ENCODE data around the gene PPFIBP2.
A peak's percentile ranks its signal among the peaks of the same experiment; 100 is the strongest.

The PPFIBP2 gene

GRCh38 chr11:7522546-7522945 is 8.7 kb downstream of the PPFIBP2 start:
- DNase-seq: no peak
- in situ Hi-C loops (cut with MboI; ENCODE audit: low pct_unique_long_range_greater_than_20kb, low sequenced_read_pairs): no loop called here

- DNase-seq: no peak
- in situ Hi-C loops (cut with MboI; ENCODE audit: low pct_unique_long_range_greater_than_20kb, low sequenced_read_pairs): no loop called here
These were observed 9.8 kb downstream of the PPFIBP2 start for GRCh38 chr11:7523416-7524210.

GRCh38 chr11:7524462-7525235 is 10.8 kb downstream of the PPFIBP2 start:
- DNase-seq: peak; percentile 90
- in situ Hi-C loops (cut with MboI; ENCODE audit: low pct_unique_long_range_greater_than_20kb, low sequenced_read_pairs): no loop called here

- in situ Hi-C loops (cut with MboI; ENCODE audit: low pct_unique_long_range_greater_than_20kb, low sequenced_read_pairs): no loop called here
- no peak for DNase-seq
These were observed 11.6 kb downstream of the PPFIBP2 start for GRCh38 chr11:7525424-7525823.

GRCh38 chr11:7527029-7527428 is 13.2 kb downstream of the PPFIBP2 start:
- in situ Hi-C loops (cut with MboI; ENCODE audit: low pct_unique_long_range_greater_than_20kb, low sequenced_read_pairs): no loop called here
- DNase-seq: no peak

- in situ Hi-C loops (cut with MboI; ENCODE audit: low pct_unique_long_range_greater_than_20kb, low sequenced_read_pairs): no loop called here
- DNase-seq: no peak
These were observed 14.8 kb downstream of the PPFIBP2 start for GRCh38 chr11:7528514-7529049.

GRCh38 chr11:7530013-7530640 is 16.3 kb downstream of the PPFIBP2 start:
- in situ Hi-C loops (cut with MboI; ENCODE audit: low pct_unique_long_range_greater_than_20kb, low sequenced_read_pairs): no loop called here
- no peak for DNase-seq

GRCh38 chr11:7531011-7531410 is 17.2 kb downstream of the PPFIBP2 start:
- in situ Hi-C loops (cut with MboI; ENCODE audit: low pct_unique_long_range_greater_than_20kb, low sequenced_read_pairs): no loop called here
- no peak for DNase-seq

GRCh38 chr11:7532405-7533145 is 18.8 kb downstream of the PPFIBP2 start:
- DNase-seq: no peak
- in situ Hi-C loops (cut with MboI; ENCODE audit: low pct_unique_long_range_greater_than_20kb, low sequenced_read_pairs): no loop called here

GRCh38 chr11:7533199-7534041 is 19.6 kb downstream of the PPFIBP2 start:
- in situ Hi-C loops (cut with MboI; ENCODE audit: low pct_unique_long_range_greater_than_20kb, low sequenced_read_pairs): no loop called here
- DNase-seq: no peak

- in situ Hi-C loops (cut with MboI; ENCODE audit: low pct_unique_long_range_greater_than_20kb, low sequenced_read_pairs): no loop called here
These were observed 20.2 kb downstream of the PPFIBP2 start for GRCh38 chr11:7534042-7534378.

GRCh38 chr11:7536100-7536499 is 22.3 kb downstream of the PPFIBP2 start:
- peak; percentile 46 for DNase-seq
- in situ Hi-C loops (cut with MboI; ENCODE audit: low pct_unique_long_range_greater_than_20kb, low sequenced_read_pairs): no loop called here

More at GRCh38 chr11:7534042-7534378, 20.2 kb downstream of the PPFIBP2 start:
- DNase-seq: no peak

- in situ Hi-C loops (cut with MboI; ENCODE audit: low pct_unique_long_range_greater_than_20kb, low sequenced_read_pairs): no loop called here
- DNase-seq: no peak
These were observed 23.5 kb downstream of the PPFIBP2 start for GRCh38 chr11:7537265-7537664.

- no peak for DNase-seq
- in situ Hi-C loops (cut with MboI; ENCODE audit: low pct_unique_long_range_greater_than_20kb, low sequenced_read_pairs): no loop called here
These were observed 24.2 kb downstream of the PPFIBP2 start for GRCh38 chr11:7538031-7538430.

- in situ Hi-C loops (cut with MboI; ENCODE audit: low pct_unique_long_range_greater_than_20kb, low sequenced_read_pairs): no loop called here
These were observed 25.0 kb downstream of the PPFIBP2 start for GRCh38 chr11:7538466-7539454.

GRCh38 chr11:7540830-7541555 is 27.2 kb downstream of the PPFIBP2 start:
- in situ Hi-C loops (cut with MboI; ENCODE audit: low pct_unique_long_range_greater_than_20kb, low sequenced_read_pairs): no loop called here
- no peak for DNase-seq

More at GRCh38 chr11:7538466-7539454, 25.0 kb downstream of the PPFIBP2 start:
- DNase-seq: no peak

- in situ Hi-C loops (cut with MboI; ENCODE audit: low pct_unique_long_range_greater_than_20kb, low sequenced_read_pairs): no loop called here
- DNase-seq: no peak
These were observed 29.5 kb downstream of the PPFIBP2 start for GRCh38 chr11:7543302-7543701.

Measured in KBM-7 (cell line).